Duodenal mucosa (tissue), 2 donors: Measurements from ENCODE around the gene NFILZ.
A peak's percentile ranks its signal among the peaks of the same experiment; 100 is the strongest.

ENCODE experiments used
- H3K27ac ChIP-seq: one replicate; pipeline ENCODE4 v1.7.0; 2013; ENCODE audit warnings: low read depth, low read length
- H3K27me3 ChIP-seq, 2 donors: one replicate each; pipeline ENCODE4 v1.7.0; 2013; ENCODE audit warnings: low read length in 2 of 2, control low read depth in 1 of 2; ENCODE audit not compliant: insufficient read depth in 2 of 2, control insufficient read depth in 1 of 2
- H3K36me3 ChIP-seq, 2 donors: one replicate each; pipeline ENCODE4 v1.7.0; 2013; ENCODE audit warnings: low read length in 2 of 2, control low read depth in 1 of 2; ENCODE audit not compliant: insufficient read depth in 2 of 2, control insufficient read depth in 1 of 2
- H3K4me1 ChIP-seq, 2 donors: one replicate each; pipeline ENCODE4 v1.7.0; 2013; ENCODE audit warnings: low read length in 2 of 2, control low read depth in 1 of 2; ENCODE audit not compliant: insufficient read depth in 2 of 2, control insufficient read depth in 1 of 2
- H3K4me3 ChIP-seq, 2 donors: one replicate each; pipeline ENCODE4 v1.7.0; 2013; ENCODE audit warnings: low read length in 2 of 2, low read depth in 1 of 2
- H3K9ac ChIP-seq, 2 donors: one replicate each; pipeline ENCODE4 v1.7.0; 2013; ENCODE audit warnings: low read length in 2 of 2, low read depth in 1 of 2
- H3K9me3 ChIP-seq, 2 donors: one replicate each; pipeline ENCODE4 v1.7.0; 2013; ENCODE audit warnings: low read length in 2 of 2, control low read depth in 1 of 2; ENCODE audit not compliant: control insufficient read depth in 1 of 2

NFILZ gene, protein sequence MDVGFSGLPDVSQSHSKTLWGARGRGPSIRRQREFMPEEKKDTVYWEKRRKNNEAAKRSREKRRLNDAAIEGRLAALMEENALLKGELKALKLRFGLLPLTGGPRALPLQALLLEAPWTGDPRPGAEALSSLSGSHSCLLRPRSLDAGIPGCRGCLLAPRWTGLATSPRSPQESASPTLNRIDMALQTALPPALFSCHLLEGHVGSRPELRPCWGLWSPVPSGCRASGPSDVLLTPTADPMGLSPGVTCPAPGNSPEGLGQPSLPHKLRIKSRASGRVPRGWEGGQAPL

DNA sequence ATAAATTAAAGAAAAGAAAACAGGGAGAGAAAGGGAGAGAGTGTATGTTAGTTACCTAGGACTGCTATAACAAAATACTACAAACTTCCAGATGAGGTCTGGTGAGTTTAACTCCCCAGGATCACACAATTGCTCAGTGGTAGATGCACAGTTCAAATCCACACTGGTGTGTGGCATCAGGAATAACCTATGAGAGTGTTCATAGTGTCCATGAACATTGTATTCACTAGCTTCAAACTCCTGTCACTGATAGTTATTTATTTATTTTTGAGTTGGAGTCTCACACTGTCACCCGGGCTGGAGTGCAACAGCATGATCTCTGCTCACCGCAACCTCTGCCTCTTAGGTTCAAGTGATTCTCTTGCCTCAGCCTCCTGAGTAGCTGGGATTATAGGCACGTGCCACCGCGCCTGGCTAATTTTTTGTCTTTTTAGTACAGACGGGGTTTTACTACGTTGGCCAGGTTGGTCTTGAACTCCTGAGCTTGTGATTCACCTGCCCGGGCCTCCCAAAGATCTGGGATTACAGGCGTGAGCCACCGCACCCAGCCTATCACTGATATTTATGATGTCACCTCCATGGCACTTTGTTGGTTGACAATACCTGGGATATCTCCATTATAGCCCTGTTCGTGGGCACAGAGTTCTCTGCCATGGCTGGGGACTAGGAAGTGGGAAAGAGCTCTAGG lies at the start of gene NFILZ:
Gene NFILZ (plus strand): TSS at position 638 of the 688 bp plus-strand sequence. CDS start 46,133 bp downstream, outside the sequence.
- Histone ChIP-seq H3K36me3 (no peaks in the 10 kb centered on the region), H3K9ac (no peak within 1 kb of the TSS), H3K4me1 (no peaks in the 10 kb centered on the region), H3K9me3 (no peaks in the 10 kb centered on the region), H3K27ac (peak within 1 kb of the TSS; percentile 58), H3K4me3 (no peak within 1 kb of the TSS), H3K27me3 (no peaks in the 10 kb centered on the region)

GRCh38 chr19:8580710-8581281 lies 49.6 kb upstream of the NFILZ start:
- Histone ChIP-seq H3K4me1 (peaks cover 6 to 19% of the 10 kb centered on the region in 2 donors), H3K27me3 (peaks cover 0 to 4% of the 10 kb centered on the region in 2 donors), H3K9ac (no peak overlapping the region), H3K36me3 (no peaks in the 10 kb centered on the region), H3K9me3 (no peaks in the 10 kb centered on the region), H3K27ac (no peak overlapping the region), H3K4me3 (no peak overlapping the region)

DNA sequence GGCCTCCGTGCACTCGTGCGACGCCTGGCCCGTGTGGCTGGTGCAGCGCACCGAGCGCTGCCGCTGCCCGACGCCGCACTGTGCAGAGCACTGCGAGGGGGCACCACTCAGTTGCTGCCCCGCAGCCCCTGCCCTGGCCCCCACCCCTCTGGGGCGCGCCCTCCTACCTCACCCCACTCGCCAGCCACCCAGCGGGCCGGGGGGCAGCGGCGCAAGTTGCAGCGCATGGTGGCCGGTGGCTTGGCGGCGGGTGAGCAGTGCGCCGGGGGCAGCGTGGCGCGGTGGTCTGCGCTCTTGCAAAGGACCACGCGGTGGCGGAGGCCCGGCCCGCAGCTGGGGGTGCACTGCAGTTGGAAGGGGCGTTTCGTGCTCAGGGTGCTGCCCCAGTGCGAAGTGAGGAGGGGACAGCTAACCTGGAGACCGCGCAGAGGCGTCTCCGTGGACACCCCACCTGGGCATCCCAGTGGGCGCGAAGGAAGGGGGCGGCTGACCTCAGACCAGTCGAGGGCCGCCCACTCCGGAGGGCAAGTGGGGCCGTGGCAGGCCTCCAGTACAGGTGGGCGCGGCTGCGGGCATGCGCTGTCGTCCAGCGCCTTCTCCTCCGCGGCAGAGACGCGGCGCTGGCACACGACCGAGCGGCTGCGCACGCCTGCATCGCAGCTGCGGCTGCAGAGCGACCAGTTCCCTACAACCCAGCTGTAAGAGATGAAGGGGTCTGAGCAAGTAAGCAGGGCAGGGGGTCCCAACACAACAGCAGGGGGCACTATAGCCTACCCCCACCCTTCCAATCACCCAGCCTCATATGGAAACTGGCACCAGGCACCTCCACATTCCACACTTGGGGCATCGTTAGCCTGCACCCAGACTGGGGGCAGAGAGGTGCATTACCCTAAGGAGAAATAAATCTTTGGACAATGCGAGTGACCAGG lies 45.2 kb upstream of the NFILZ start:
- peaks cover 0 to 4% of the 10 kb centered on the region in 2 donors for H3K4me1 ChIP-seq
- H3K27me3 ChIP-seq = no peaks in the 10 kb centered on the region
- no peak overlapping the region for H3K9ac ChIP-seq
- no peaks in the 10 kb centered on the region for H3K36me3 ChIP-seq
- no peak overlapping the region for H3K4me3 ChIP-seq
- no peak overlapping the region for H3K27ac ChIP-seq
- no peaks in the 10 kb centered on the region for H3K9me3 ChIP-seq

DNA sequence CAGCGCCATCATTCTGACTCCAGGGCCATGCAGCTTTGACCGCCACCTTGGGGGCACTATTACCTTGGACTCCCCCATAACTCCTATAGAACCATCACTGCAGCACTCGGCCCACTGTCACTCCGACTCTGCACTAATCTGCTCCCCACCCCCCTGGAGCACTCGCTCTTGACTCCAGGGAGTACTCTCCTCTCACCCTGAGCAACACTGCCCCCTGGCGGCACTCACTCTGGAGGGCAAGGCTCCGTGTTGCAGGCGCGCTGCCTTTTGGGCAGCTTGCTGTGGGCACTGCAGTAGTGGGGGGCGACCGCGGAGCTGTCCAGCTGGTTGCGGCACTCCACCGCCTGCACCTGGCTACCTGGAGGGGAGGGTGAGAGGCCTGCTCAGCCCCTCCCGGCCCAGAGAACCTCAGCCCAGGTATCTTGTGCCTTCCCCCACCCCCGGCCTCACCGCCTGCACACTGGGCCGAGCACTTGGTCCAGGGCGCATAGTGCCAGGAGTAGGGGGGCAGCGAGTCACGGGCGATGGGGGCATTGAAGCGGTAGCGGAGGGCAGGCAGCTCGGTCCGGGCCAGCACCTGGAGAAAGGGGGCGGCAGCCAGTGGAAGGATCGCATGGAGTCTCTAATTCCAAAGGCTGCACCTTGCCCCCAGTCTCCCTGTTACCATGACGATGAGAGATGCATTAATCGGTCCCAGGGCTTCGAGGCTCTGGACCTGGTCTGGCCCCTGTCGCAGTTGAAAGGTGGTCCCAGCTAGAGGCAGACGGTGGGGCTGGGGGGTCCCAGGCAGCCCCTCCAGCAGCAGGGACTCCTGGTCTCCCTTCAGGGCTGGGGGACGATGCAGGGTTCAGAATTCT lies 44.3 kb upstream of the NFILZ start:
- no peaks in the 10 kb centered on the region for H3K36me3 ChIP-seq
- no peak overlapping the region for H3K4me3 ChIP-seq
- H3K27me3 ChIP-seq = no peaks in the 10 kb centered on the region
- no peak overlapping the region for H3K9ac ChIP-seq
- H3K9me3 ChIP-seq = no peaks in the 10 kb centered on the region
- H3K27ac ChIP-seq = no peak overlapping the region
- H3K4me1 ChIP-seq = no peaks in the 10 kb centered on the region

DNA sequence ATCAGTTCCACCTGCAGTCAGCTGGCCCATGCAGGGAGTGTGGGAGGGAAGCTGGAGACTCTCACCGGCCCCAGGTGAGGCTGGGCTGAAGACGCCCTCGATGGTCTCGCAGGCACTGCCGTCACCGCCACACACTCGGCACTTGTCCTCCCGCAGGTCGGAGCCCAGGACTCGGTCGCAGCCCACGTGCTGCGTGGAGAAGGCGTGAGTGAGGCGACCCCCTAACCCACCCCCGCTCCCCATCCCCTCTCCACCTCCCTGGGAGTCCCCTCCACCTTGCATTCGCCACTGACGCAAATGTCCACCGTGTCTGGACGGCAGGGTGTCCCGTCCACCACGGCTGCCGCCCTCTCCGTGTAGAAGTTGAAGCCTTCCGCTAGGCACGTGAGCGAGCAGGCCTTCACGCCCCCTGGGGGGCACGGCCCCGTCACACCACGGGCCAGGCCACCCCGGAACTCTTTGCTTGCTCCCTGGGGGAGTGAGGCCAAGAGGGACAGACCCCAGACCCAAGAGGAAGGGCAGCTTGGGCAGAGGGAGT lies 41.2 kb upstream of the NFILZ start:
- H3K9me3 ChIP-seq = peaks cover 5 to 9% of the 10 kb centered on the region in 2 donors
- no peak overlapping the region for H3K4me3 ChIP-seq
- no peak overlapping the region for H3K27ac ChIP-seq
- H3K9ac ChIP-seq = no peak overlapping the region
- H3K27me3 ChIP-seq = peaks cover 0 to 11% of the 10 kb centered on the region in 2 donors
- no peaks in the 10 kb centered on the region for H3K36me3 ChIP-seq
- H3K4me1 ChIP-seq = peaks cover 0 to 14% of the 10 kb centered on the region in 2 donors

DNA sequence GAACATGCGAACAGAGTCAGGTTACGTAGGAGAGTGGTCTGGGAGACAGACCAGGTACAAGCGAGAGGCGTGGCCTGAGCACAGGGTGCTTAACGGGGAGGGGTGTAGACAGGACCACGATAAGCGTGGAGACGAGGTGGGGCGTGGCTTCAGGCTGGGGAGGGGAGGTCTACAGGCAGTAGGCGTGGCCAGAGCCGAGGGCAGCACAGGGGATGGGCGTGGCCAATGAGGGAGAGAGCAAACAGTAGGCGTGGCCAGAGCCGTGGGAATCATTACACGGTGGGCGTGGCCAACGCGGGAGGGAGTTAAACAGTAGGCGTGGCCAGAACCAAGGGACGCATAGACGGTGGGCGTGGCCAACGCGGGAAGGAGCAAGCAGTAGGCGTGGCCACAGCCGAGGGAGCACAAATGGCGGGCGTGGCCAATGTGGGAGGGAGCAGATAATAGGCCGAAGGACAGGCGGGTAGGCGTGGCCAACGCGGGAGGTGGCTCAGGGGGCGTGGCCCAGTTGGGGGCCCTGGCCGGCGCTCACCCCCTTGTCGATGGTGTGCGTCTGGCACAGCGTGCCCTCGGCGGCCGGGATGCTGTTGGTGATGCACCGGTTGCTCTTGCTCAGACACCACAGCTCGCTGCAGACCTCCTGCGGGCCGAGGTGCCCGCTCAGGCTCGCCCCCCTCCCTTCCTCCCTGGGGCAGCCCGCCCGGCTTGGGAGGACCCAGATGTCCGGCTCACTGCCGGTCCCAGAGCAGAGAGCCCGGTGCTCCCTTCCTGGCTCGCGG lies 38.0 kb upstream of the NFILZ start:
- H3K9ac ChIP-seq = peak overlapping the region in 1 of 2 donors; percentile 18
- no peak overlapping the region for H3K27ac ChIP-seq
- H3K36me3 ChIP-seq = no peaks in the 10 kb centered on the region
- peaks cover 0 to 11% of the 10 kb centered on the region in 2 donors for H3K27me3 ChIP-seq
- H3K4me1 ChIP-seq = peaks cover 0 to 14% of the 10 kb centered on the region in 2 donors
- H3K9me3 ChIP-seq = peaks cover 6 to 9% of the 10 kb centered on the region in 2 donors
- H3K4me3 ChIP-seq = peak overlapping the region; percentile 42 to 62

- H3K27me3 ChIP-seq = peaks cover 0 to 11% of the 10 kb centered on the region in 2 donors
- peaks cover 0 to 14% of the 10 kb centered on the region in 2 donors for H3K4me1 ChIP-seq
- H3K9me3 ChIP-seq = peaks cover 6 to 9% of the 10 kb centered on the region in 2 donors
- no peak overlapping the region for H3K4me3 ChIP-seq
- no peak overlapping the region for H3K27ac ChIP-seq
- no peaks in the 10 kb centered on the region for H3K36me3 ChIP-seq
- H3K9ac ChIP-seq = no peak overlapping the region
Measured at GRCh38 chr19:8593931-8594330, 36.5 kb upstream of the NFILZ start.

DNA sequence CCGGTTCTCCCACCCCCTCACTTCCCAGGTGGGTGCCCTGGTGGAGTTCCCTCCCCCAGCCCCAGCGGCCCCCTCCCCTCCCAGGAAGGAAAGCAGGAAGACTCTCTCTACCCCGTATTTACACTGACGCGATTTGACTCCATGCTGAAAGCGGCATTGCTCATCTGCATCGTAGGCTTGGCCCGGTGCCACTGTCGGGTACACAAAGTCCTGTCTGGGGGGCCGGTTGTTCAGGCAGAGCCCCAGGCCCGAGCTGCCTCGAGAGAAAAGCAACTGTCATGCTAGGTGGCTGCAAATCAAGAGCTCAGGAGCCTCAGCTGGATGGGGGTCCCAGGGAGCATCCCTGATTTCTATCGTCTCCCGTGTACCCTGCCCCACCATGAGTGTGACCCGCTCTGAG lies 34.8 kb upstream of the NFILZ start:
- Histone ChIP-seq H3K4me1 (peaks cover 0 to 14% of the 10 kb centered on the region in 2 donors), H3K9ac (no peak overlapping the region), H3K27me3 (peaks cover 0 to 11% of the 10 kb centered on the region in 2 donors), H3K4me3 (no peak overlapping the region), H3K36me3 (no peaks in the 10 kb centered on the region), H3K9me3 (peaks cover 6 to 9% of the 10 kb centered on the region in 2 donors), H3K27ac (no peak overlapping the region)
